Activated naive CD4-positive, alpha-beta T cell treated with anti-CD3 and anti-CD28 coated beads, Interleukin-2, amount 10 ng/mL, durations not matched to agents 7 days and 5 days (primary cell): ENCODE data around the gene VPS29.

Experiments used
- CTCF ChIA-PET: fragments of 350-600 bp; sonication (Branson Sonifier 250); formaldehyde crosslinking; loops from one replicate; lab custom pipeline; 2021; ENCODE audit warnings: antibody characterized with exemption; lab: Charles Lee
- DNase-seq: peaks from one replicate; pipeline ENCODE4 v3.0.0-alpha.2; 2020
- H3K27ac Mint-ChIP-seq: one replicate; pipeline ENCODE4 v1.8.0; 2021; ENCODE audit warnings: mild to moderate bottlenecking, moderate library complexity, mixed read lengths
- H3K27me3 Mint-ChIP-seq: one replicate; pipeline ENCODE4 v1.8.0; 2021; ENCODE audit warnings: mild to moderate bottlenecking, mixed read lengths
- H3K36me3 Mint-ChIP-seq: one replicate; pipeline ENCODE4 v1.8.0; 2021; ENCODE audit warnings: mixed read lengths
- H3K4me1 Mint-ChIP-seq: one replicate; pipeline ENCODE4 v1.8.0; 2021; ENCODE audit warnings: mixed read lengths
- H3K4me3 Mint-ChIP-seq: one replicate; pipeline ENCODE4 v1.8.0; 2021; ENCODE audit warnings: mild to moderate bottlenecking, moderate library complexity, mixed read lengths
- H3K9me3 Mint-ChIP-seq: one replicate; pipeline ENCODE4 v1.8.0; 2021; ENCODE audit warnings: mixed read lengths

The VPS29 gene

GRCh38 chr12:110458756-110459155, 43.2 kb downstream of the VPS29 start:
- CTCF ChIA-PET = interaction anchor here (1.0 to 1.4 kb wide), 5 partner anchors 9 to 429 kb away, joined by 3 to 6 read pairs (median 4); partner anchors contain the start of genes FAM216A and GPN3
- DNase-seq = no peak
- H3K36me3 Mint-ChIP-seq = peaks cover 31% of the 10 kb centered on the region
- no peaks in the 10 kb centered on the region for H3K9me3 Mint-ChIP-seq
- peaks cover 6% of the 10 kb centered on the region for H3K4me1 Mint-ChIP-seq
- H3K4me3 Mint-ChIP-seq = no peak overlapping the region
- no peak overlapping the region for H3K27ac Mint-ChIP-seq
- no peaks in the 10 kb centered on the region for H3K27me3 Mint-ChIP-seq

DNA sequence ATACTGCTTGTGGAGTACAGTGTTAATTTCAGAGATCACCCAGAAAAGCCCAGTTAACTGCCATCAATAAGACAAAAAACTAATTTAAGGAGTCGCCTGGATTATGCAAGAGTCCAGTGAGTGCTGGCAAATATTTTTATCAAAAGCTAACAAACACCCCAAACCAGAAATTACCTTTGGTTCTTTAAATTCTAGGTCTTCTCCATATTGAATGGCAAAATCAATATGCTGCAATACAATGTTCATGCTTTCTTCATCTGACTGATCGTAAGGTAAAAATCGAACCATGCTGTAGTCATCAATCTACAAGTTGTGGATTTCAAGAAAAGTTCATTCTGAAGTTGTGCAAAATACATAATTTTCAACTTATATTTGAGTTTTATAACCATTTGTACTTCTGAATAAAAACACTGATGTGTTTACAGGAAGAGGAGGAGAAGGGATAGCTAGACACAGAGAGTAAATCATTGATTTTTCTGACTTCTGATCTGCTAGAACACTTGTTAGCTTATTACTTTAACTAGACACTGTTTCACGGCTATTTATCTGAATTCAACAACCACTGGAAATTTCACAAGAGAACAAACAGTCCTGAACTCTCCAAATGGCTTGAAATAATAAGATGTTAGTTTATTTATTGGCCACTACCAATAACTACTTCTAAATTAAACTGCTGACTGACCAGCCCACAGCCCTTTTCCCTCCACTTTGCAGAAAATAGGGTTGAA, 48.2 kb downstream of the VPS29 start:
- H3K4me1 Mint-ChIP-seq = peaks cover 29% of the 10 kb centered on the region
- no peaks in the 10 kb centered on the region for H3K27me3 Mint-ChIP-seq
- H3K4me3 Mint-ChIP-seq = no peak overlapping the region
- no peaks in the 10 kb centered on the region for H3K9me3 Mint-ChIP-seq
- H3K27ac Mint-ChIP-seq = no peak overlapping the region
- CTCF ChIA-PET = interaction anchor here (0.9 kb wide), 1 partner anchor 149 kb away, joined by 3 read pairs; no protein-coding TSS in a partner anchor
- peaks cover 32% of the 10 kb centered on the region for H3K36me3 Mint-ChIP-seq
- no peak for DNase-seq

DNA sequence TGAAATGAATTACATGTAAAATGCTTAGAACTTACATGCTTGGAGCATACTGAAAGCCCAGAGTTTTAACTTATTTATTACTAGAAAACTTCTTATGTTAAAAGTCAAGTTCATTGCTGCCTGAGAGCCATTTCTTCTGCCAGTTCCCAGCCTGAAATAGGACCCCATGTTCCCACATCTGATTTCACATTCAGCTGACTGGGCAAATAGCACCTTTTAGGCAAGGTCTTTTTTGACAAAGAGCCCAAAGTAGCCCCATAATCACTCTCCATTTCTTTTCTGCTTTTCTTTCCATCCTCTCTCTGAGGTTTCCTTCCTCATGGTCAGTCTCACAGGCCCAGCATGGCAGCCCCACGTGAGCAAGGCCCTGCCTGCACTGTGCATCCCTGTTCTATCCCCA, 50.6 kb downstream of the VPS29 start:
- peak overlapping the region; percentile 99 for H3K4me3 Mint-ChIP-seq
- H3K4me1 Mint-ChIP-seq = peaks cover 45% of the 10 kb centered on the region
- CTCF ChIA-PET = interaction anchor here (3.1 to 4.2 kb wide), 3 partner anchors 17 to 154 kb away, joined by 30 to 50 read pairs (median 31); partner anchors contain the start of genes FAM216A and GPN3

DNA sequence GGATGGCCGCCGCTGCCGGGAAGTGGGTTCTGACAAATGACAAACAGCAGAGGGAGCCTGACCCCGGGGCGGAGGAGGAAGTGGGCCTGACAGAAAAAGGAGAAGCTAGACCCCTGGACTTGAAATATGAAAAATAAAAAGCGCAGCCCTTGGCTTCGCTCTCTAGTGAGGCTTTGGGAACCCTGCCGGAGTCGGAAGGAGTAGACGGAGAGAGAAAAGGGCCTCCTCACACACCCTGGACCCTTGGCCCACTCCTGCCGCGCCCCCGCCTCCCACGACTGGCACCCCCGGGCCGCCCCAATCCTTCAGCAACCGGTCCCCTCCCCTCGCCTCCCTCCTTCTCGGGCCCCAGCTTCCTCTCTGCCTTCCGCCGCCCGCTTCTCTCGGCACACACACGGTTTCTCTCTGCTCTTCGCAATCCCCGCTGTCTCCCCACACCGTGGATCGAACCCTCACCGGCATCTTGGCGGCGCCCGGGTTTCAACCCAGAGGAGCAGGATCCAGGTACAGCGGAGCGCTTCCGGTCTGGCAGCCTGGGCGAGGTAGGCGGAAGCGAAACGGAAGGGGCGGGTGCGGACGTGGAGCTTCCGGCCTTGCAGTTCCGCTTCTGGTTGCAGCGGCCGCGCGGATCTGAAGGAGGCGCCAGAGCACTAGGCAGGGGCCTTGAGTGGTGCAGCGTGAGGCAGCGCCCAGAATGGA, 52.0 kb downstream of the VPS29 start, which contains the start of gene ARPC3:
Gene ARPC3, minus strand, starts transcription at position 539 of the 699 bp plus-strand sequence. Its CDS starts 77 bp downstream, at position 462.
- Mint-ChIP-seq H3K9me3 (no peaks in the 10 kb centered on the region), H3K4me1 (peaks cover 51% of the 10 kb centered on the region), H3K4me3 (peak within 1 kb of the TSS; percentile 99), H3K27ac (peak within 1 kb of the TSS; percentile 99), H3K27me3 (no peaks in the 10 kb centered on the region), H3K36me3 (peaks cover 38% of the 10 kb centered on the region)
- peak; percentile 98 for DNase-seq
- CTCF ChIA-PET = interaction anchor here (0.5 to 4.2 kb wide), 24 partner anchors 9 to 438 kb away, joined by 3 to 50 read pairs (median 4); partner anchors contain the start of genes ATP2A2, FAM216A, GPN3 and TCTN1

More for the DNA sequence above, 50.6 kb downstream of the VPS29 start:
- peak overlapping the region; percentile 99 for H3K27ac Mint-ChIP-seq
- H3K27me3 Mint-ChIP-seq = no peaks in the 10 kb centered on the region
- H3K9me3 Mint-ChIP-seq = no peaks in the 10 kb centered on the region
- H3K36me3 Mint-ChIP-seq = peaks cover 39% of the 10 kb centered on the region
- DNase-seq = no peak

GRCh38 chr12:110444455-110444854, 57.5 kb downstream of the VPS29 start:
- no peak overlapping the region for H3K27ac Mint-ChIP-seq
- no peaks in the 10 kb centered on the region for H3K27me3 Mint-ChIP-seq
- CTCF ChIA-PET = interaction anchor here (1.2 kb wide), 1 partner anchor 13 kb away, joined by 3 read pairs; no protein-coding TSS in a partner anchor
- peaks cover 40% of the 10 kb centered on the region for H3K36me3 Mint-ChIP-seq
- no peak for DNase-seq
- no peak overlapping the region for H3K4me3 Mint-ChIP-seq
- peaks cover 36% of the 10 kb centered on the region for H3K4me1 Mint-ChIP-seq
- H3K9me3 Mint-ChIP-seq = no peaks in the 10 kb centered on the region
